MCF 10A (cell line): ENCODE data around the gene DPEP1. TPM values are rescaled to one million over a fixed set of nuclear protein-coding genes. Genes with fewer than 3 reads are reported as not detected.
"Not testable (repeated sequence)": the region's sequence is repeated elsewhere in the genome, so short reads cannot be mapped to it uniquely, and the experiment has no call there.

ENCODE experiments used
- BruUV-seq: library from RNA; stranded (reverse); fragments of 400-500 nt; replicated peaks from 2 replicates; lab custom pipeline; 2021; lab: Mats Ljungman, UMichigan
- CTCF ChIA-PET: fragments of 300-600 bp; sonication (Branson Sonifier 250); formaldehyde crosslinking; extraction: SDS; loops from one replicate; lab custom pipeline; 2021; ENCODE audit warnings: antibody characterized with exemption, inconsistent platforms; lab: Yijun Ruan, JAX
- POLR2A ChIA-PET: fragments of 300-600, 350-650 bp; sonication (Branson Sonifier 250); formaldehyde crosslinking; extraction: SDS; loops from one replicate; lab custom pipeline; 2020; ENCODE audit warnings: antibody characterized with exemption, inconsistent platforms; lab: Yijun Ruan, JAX
- DNase-seq: peaks from one replicate; pipeline ENCODE4 v3.0.0-alpha.2; 2018; ENCODE audit not compliant: unreplicated experiment
- H3K27ac Mint-ChIP-seq: one replicate; pipeline ENCODE4 v1.8.0; 2022; ENCODE audit warnings: mild to moderate bottlenecking, low read depth, mixed read lengths; ENCODE audit not compliant: unreplicated experiment
- H3K27me3 Mint-ChIP-seq: one replicate; pipeline ENCODE4 v1.8.0; 2022; ENCODE audit warnings: mixed read lengths; ENCODE audit not compliant: insufficient read depth, unreplicated experiment
- H3K36me3 Mint-ChIP-seq: one replicate; pipeline ENCODE4 v1.8.0; 2022; ENCODE audit warnings: mild to moderate bottlenecking, moderate library complexity, mixed read lengths; ENCODE audit not compliant: insufficient read depth, unreplicated experiment
- H3K4me1 Mint-ChIP-seq: one replicate; pipeline ENCODE4 v1.8.0; 2022; ENCODE audit warnings: mixed read lengths; ENCODE audit not compliant: insufficient read depth, unreplicated experiment
- H3K4me3 Mint-ChIP-seq: one replicate; pipeline ENCODE4 v1.8.0; 2022; ENCODE audit warnings: mild to moderate bottlenecking, moderate library complexity, mixed read lengths; ENCODE audit not compliant: unreplicated experiment
- H3K9me3 Mint-ChIP-seq: one replicate; pipeline ENCODE4 v1.8.0; 2022; ENCODE audit warnings: mixed read lengths; ENCODE audit not compliant: unreplicated experiment
- CTCF ChIP-seq: fragments of 200-600 bp; IDR thresholded peaks from one replicate; pipeline ENCODE4 v1.8.0; 2022; ENCODE audit warnings: antibody characterized with exemption, mild to moderate bottlenecking; ENCODE audit not compliant: unreplicated experiment
- intact Hi-C: fragments of 100-400 bp; cut with micrococcal nuclease; formaldehyde crosslinking; loops from 2 replicates; pipeline ENCODE4 v1.14.1; 2022
- total RNA-seq: library from RNA; stranded (reverse); gene quantifications from 2 replicates; pipeline ENCODE4 v1.2.3, GENCODE V29; 2022

Gene DPEP1
- total RNA-seq, 1 experiment from 2014 or later, result 0.82 TPM

DNA sequence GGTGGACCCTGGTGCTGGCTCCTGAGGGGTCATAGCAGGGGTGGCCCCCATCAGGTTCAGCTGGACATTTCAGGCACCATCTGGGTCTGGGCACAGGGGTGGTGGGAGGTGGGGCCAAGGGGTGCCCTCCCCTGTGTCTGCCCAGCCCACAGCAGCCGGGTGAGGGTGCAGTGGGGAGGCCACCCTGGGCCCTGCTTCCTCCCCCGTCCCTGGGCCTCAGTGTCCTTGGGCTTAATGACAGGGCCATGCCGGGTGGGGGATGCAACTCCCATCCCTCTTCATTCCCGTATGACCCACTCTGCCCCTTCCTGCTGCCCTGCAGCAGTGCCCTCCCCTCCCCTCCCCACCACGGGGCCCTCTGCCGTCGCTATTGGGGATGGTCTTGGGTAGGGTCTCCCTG, 27.2 kb upstream of the DPEP1 start:
- BruUV-seq, result no TSS peak
- no peaks in the 10 kb centered on the region for H3K27me3 Mint-ChIP-seq
- CTCF ChIA-PET, result no interaction called here
- H3K4me3 Mint-ChIP-seq, result no peak overlapping the region
- no peaks in the 10 kb centered on the region for H3K4me1 Mint-ChIP-seq
- H3K9me3 Mint-ChIP-seq, result no peaks in the 10 kb centered on the region
- POLR2A ChIA-PET, result interaction anchor here (0.6 kb wide), 2 partner anchors 71 to 782 kb away, joined by 3 read pairs; partner anchors contain the start of genes CHMP1A and SPATA33
- DNase-seq, result no peak
- intact Hi-C loops, result no loop called here
- peaks cover 7% of the 10 kb centered on the region for H3K36me3 Mint-ChIP-seq
- H3K27ac Mint-ChIP-seq, result no peak overlapping the region
- TF ChIP-seq CTCF, result no peak

DNA sequence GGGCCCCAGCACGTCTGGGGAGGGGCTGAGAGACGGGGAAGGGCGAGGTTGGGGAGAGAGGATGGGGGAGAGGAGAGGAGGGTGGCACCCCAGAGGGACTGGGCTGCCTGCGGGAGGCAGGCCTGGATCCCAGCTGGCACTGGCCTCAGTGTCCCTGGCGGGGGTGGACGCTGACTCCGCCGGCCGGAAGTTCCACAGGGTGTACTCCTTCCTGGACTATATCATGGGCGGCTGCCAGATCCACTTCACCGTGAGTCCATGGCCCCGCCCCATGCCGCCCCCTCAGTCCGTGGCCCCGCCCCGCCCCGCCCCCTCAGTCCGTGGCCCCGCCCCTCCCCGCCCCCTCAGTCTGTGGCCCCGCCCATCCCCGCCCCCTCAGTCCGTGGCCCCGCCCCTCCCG, 26.6 kb upstream of the DPEP1 start:
- DNase-seq, result peak; percentile 68
- Mint-ChIP-seq H3K4me1 (no peaks in the 10 kb centered on the region), H3K4me3 (no peak overlapping the region), H3K36me3 (peaks cover 7% of the 10 kb centered on the region), H3K27ac (no peak overlapping the region), H3K27me3 (no peaks in the 10 kb centered on the region), H3K9me3 (no peaks in the 10 kb centered on the region)
- intact Hi-C loops, result no loop called here
- no TSS peak for BruUV-seq
- CTCF ChIA-PET, result no interaction called here
- POLR2A ChIA-PET, result interaction anchor here (0.6 kb wide), 1 partner anchor 71 kb away, joined by 3 read pairs; the partner anchor contains the start of genes CHMP1A and SPATA33
- no peak for TF ChIP-seq CTCF

- intact Hi-C loops, H3K27ac Mint-ChIP-seq, H3K36me3 Mint-ChIP-seq, H3K27me3 Mint-ChIP-seq, H3K9me3 Mint-ChIP-seq, DNase-seq, BruUV-seq, POLR2A ChIA-PET, H3K4me3 Mint-ChIP-seq, H3K4me1 Mint-ChIP-seq, CTCF ChIA-PET: not testable (repeated sequence)
Measured at GRCh38 chr16:89587676-89588075, 25.8 kb upstream of the DPEP1 start.

- H3K36me3 Mint-ChIP-seq, result peaks cover 7% of the 10 kb centered on the region
- no peak for DNase-seq
- no peak for TF ChIP-seq CTCF
- H3K9me3 Mint-ChIP-seq, result no peaks in the 10 kb centered on the region
- H3K27me3 Mint-ChIP-seq, result no peaks in the 10 kb centered on the region
- BruUV-seq, result no TSS peak
- ChIA-PET POLR2A (interaction anchor here (0.6 to 2.2 kb wide), 3 partner anchors 13 to 142 kb away, joined by 3 to 4 read pairs (median 3); no protein-coding TSS in a partner anchor), CTCF (no interaction called here)
- H3K27ac Mint-ChIP-seq, result no peak overlapping the region
- H3K4me3 Mint-ChIP-seq, result no peak overlapping the region
- intact Hi-C loops, result no loop called here
- no peaks in the 10 kb centered on the region for H3K4me1 Mint-ChIP-seq
Measured at GRCh38 chr16:89588413-89589109, 24.9 kb upstream of the DPEP1 start.
